GM21529 (cell line): ENCODE data around the gene RANBP3.
"Not testable (repeated sequence)": the region's sequence is repeated elsewhere in the genome, so short reads cannot be mapped to it uniquely, and the experiment has no call there.

Source experiments
- ATAC-seq: cut with Tn5 transposase; IDR thresholded peaks from one replicate; pipeline ENCODE4 v1.9.1; 2021; ENCODE audit not compliant: unreplicated experiment

RANBP3 gene

DNA sequence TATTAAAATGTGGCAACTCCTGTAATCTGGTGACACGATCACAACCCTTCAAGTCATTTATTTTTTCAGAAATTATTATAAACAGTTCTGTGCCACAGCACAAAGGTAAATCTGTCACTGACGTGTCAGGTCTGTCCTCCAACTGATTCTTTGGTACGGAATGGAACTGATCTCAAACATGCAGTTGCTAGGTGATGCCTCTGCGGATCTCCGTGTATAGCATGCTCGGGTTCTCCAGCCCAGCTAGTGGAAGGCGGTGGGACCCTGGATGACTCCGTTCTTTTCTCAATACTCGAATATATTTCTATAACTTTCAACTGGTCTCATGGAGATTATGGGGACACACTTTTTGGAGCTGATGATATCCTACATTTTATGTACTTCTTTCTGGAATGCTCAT, 11.0 kb downstream of the RANBP3 start:
- ATAC-seq, result no peak

- ATAC-seq, result no peak
Measured at GRCh38 chr19:5966215-5966614, 11.7 kb downstream of the RANBP3 start.

GRCh38 chr19:5964816-5965565, 12.9 kb downstream of the RANBP3 start:
- no peak for ATAC-seq

DNA sequence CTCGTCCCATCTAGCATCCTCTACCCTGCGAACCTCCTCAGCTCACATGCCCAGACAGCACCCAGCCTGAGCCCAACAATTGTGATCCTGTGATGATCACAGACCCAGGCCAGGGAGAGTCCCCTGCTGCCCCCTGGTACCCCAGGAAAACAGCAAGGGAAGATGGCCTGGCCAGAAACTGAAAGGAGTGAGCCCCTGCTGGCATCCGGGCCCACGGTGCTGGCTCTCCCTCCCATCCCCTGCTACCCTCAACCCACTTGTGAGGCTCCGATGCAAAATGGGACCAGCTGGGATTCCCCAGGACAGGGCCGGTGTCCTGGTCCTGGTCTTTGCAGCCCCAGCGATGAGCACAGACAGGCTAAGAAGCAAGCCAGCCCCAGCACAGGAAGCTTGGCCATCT, 14.1 kb downstream of the RANBP3 start:
- ATAC-seq, result no peak

DNA sequence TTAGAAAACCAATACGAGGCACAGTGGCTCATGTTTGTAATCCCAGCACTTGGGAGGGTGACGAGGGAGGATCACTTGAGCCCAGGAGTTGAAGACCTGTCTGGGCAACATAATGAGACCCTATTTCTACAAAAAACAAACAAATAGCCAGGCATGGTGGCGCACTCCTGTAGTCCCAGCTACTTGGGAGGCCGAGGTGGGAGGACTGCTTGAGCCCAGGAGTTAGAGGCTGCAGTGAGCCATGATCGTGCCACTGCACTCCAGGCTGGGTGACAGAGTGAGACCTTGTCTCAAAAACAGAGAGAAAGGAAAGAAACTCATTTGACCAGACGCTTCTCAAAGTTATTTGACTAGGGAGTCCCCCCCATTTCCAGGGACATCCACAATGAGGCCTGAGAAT, 14.7 kb downstream of the RANBP3 start:
- not testable (repeated sequence) for ATAC-seq

GRCh38 chr19:5961969-5962945, 15.7 kb downstream of the RANBP3 start:
- ATAC-seq, result no peak

- not testable (repeated sequence) for ATAC-seq
Measured at GRCh38 chr19:5961641-5961968, 16.3 kb downstream of the RANBP3 start.

- no peak for ATAC-seq
Measured at GRCh38 chr19:5960005-5961001, 17.6 kb downstream of the RANBP3 start.

- no peak for ATAC-seq
Measured at GRCh38 chr19:5959260-5960004, 18.5 kb downstream of the RANBP3 start.

- ATAC-seq, result no peak
Measured at GRCh38 chr19:5958851-5959122, 19.2 kb downstream of the RANBP3 start.

GRCh38 chr19:5958074-5958850, 19.7 kb downstream of the RANBP3 start:
- ATAC-seq, result no peak

- no peak for ATAC-seq
Measured at GRCh38 chr19:5957170-5957569, 20.8 kb downstream of the RANBP3 start.

- ATAC-seq, result no peak
Measured at GRCh38 chr19:5956728-5957127, 21.2 kb downstream of the RANBP3 start.

DNA sequence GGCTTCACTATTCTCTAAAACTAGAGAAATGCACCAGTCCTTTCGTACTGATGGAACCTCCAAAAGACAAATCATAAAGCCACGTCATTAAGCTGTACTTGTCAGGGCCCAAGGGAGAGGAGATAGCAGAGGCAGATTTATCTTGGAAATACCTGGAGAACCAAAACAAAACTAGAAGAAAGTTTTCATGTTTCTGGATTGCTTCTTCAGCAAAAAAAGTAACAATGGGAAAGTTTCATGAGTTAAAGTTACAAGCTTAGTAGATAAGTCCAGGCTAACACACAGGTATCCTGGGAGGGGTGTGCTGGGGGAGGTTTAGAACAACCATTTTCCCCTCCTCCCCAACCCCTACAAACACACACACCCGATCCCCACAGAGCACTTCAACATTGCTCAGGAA, 21.6 kb downstream of the RANBP3 start:
- no peak for ATAC-seq

- no peak for ATAC-seq
Measured at GRCh38 chr19:5955636-5955935, 22.4 kb downstream of the RANBP3 start.

DNA sequence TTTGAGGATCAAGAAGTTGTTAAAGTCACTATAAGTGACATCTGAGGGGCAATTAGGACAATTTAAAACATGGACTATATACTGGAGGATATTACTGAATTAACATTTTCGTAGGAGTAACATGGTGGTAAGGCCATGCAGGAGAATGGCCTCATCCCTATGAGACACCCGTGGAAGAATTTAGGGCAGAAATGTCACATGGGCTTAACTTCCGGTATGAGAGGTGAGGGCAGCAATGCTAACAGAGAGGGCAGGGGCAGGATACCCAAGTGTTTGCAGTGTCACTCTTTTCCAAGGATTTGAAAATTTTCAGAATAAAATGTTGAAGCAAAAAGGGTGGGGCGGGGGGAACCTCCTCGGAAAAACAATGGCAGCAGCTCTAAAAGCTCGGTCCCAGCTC, 23.6 kb downstream of the RANBP3 start:
- no peak for ATAC-seq

DNA sequence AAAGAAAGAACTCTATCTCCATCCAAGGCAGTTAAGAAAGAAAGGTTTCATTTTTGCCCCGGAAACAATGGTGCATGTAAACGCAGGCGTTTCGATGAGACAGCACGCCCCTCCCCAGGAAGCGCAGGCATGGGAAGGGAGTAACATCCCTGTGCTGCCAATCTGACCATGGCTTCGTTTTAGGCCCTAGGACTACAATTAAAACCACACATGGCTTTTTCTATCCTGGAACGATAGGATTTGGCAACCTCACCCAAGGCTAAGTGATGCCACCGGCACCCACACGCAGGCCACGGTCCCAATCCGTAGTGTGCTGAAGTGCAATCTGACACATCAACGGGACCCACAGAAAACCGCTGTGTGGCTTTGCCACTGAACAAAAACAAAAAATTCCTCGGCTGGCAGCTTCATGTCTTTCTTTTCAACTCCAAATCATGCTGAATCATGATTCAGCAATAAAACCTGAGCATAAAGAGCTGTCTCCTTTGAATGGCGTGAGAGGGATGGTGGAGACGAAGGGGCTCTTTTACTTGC, 24.2 kb downstream of the RANBP3 start:
- ATAC-seq, result no peak

- no peak for ATAC-seq
Measured at GRCh38 chr19:5953030-5953589, 24.8 kb downstream of the RANBP3 start.
